HL-60 (cell line): ENCODE measurements around the gene GGPS1.
"Not testable (repeated sequence)": the region's sequence is repeated elsewhere in the genome, so short reads cannot be mapped to it uniquely, and the experiment has no call there.

Experiments used
- POLR2AphosphoS5 ChIP-seq: IDR thresholded peaks from 2 replicates; pipeline ENCODE4 v1.6.1; 2012; ENCODE audit warnings: low read depth
- TF ChIP-seq, protein P1 (sequence below): IDR thresholded peaks from 2 replicates; pipeline ENCODE4 v1.6.1; 2012; ENCODE audit warnings: low read depth; ENCODE audit not compliant: insufficient replicate concordance
- TF ChIP-seq, protein P2 (sequence below): IDR thresholded peaks from one replicate; pipeline ENCODE4 v1.5.1; 2011; ENCODE audit warnings: low read length, control low read depth, inconsistent platforms; ENCODE audit not compliant: insufficient read depth

DNA sequence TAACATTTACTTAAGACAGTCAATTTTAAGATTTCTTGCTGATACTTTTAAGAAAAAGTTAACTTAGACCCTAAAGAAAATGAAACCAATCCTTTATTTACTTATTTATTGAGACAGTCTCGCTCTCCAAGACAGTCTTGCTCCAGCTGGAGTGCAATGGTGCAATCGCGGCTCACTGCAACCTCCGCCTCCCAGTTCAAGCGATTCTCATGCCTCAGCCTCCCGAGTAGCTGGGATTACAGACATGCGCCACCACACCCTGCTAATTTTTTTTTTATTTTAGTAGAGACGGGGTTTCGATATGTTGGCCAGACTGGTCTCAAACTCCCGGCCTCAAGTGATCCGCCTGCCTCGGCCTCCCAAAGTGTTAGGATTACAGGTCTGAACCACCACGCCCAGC lies 44.7 kb upstream of the GGPS1 start:
- not testable (repeated sequence) for TF ChIP-seq POLR2AphosphoS5
- TF ChIP-seq, protein P1, sequence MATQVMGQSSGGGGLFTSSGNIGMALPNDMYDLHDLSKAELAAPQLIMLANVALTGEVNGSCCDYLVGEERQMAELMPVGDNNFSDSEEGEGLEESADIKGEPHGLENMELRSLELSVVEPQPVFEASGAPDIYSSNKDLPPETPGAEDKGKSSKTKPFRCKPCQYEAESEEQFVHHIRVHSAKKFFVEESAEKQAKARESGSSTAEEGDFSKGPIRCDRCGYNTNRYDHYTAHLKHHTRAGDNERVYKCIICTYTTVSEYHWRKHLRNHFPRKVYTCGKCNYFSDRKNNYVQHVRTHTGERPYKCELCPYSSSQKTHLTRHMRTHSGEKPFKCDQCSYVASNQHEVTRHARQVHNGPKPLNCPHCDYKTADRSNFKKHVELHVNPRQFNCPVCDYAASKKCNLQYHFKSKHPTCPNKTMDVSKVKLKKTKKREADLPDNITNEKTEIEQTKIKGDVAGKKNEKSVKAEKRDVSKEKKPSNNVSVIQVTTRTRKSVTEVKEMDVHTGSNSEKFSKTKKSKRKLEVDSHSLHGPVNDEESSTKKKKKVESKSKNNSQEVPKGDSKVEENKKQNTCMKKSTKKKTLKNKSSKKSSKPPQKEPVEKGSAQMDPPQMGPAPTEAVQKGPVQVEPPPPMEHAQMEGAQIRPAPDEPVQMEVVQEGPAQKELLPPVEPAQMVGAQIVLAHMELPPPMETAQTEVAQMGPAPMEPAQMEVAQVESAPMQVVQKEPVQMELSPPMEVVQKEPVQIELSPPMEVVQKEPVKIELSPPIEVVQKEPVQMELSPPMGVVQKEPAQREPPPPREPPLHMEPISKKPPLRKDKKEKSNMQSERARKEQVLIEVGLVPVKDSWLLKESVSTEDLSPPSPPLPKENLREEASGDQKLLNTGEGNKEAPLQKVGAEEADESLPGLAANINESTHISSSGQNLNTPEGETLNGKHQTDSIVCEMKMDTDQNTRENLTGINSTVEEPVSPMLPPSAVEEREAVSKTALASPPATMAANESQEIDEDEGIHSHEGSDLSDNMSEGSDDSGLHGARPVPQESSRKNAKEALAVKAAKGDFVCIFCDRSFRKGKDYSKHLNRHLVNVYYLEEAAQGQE = not testable (repeated sequence)
- TF ChIP-seq, protein P2, sequence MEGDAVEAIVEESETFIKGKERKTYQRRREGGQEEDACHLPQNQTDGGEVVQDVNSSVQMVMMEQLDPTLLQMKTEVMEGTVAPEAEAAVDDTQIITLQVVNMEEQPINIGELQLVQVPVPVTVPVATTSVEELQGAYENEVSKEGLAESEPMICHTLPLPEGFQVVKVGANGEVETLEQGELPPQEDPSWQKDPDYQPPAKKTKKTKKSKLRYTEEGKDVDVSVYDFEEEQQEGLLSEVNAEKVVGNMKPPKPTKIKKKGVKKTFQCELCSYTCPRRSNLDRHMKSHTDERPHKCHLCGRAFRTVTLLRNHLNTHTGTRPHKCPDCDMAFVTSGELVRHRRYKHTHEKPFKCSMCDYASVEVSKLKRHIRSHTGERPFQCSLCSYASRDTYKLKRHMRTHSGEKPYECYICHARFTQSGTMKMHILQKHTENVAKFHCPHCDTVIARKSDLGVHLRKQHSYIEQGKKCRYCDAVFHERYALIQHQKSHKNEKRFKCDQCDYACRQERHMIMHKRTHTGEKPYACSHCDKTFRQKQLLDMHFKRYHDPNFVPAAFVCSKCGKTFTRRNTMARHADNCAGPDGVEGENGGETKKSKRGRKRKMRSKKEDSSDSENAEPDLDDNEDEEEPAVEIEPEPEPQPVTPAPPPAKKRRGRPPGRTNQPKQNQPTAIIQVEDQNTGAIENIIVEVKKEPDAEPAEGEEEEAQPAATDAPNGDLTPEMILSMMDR = not testable (repeated sequence)
